Choroid plexus epithelial cell (primary cell): ENCODE data around the gene PRB4.
"Not testable (repeated sequence)": the region's sequence is repeated elsewhere in the genome, so short reads cannot be mapped to it uniquely, and the experiment has no call there.

ENCODE experiments used
- DNase-seq: peaks from one replicate; pipeline ENCODE4 v3.0.0-alpha.2; 2010; ENCODE audit warnings: low read depth
- H3K4me3 ChIP-seq: 2 replicates; pipeline ENCODE4 v1.5.1; 2011; ENCODE audit warnings: low read depth, mild to moderate bottlenecking, control low read depth, low read length, moderate library complexity
- CTCF ChIP-seq: conservative IDR thresholded peaks from 2 replicates; pipeline ENCODE4 v1.5.1; 2011; ENCODE audit warnings: low read depth, mild to moderate bottlenecking, control low read depth, inconsistent platforms, low read length, moderate library complexity

Gene PRB4

GRCh38 chr12:11310336-11310735 lies at the start of gene PRB4:
Gene PRB4, minus strand, starts transcription at chr12:11310436. Its CDS starts 38 bp downstream, at chr12:11310398.
- no peak within 1 kb of the TSS for H3K4me3 ChIP-seq
- TF ChIP-seq CTCF: no peak
- DNase-seq: no peak

GRCh38 chr12:11351736-11352135 lies 41.5 kb upstream of the PRB4 start:
- H3K4me3 ChIP-seq, DNase-seq: not testable (repeated sequence)

GRCh38 chr12:11348439-11348838 lies 38.2 kb upstream of the PRB4 start:
- TF ChIP-seq CTCF: no peak
- no peak overlapping the region for H3K4me3 ChIP-seq
- no peak for DNase-seq

- peak; percentile 13 for DNase-seq
- H3K4me3 ChIP-seq: no peak overlapping the region
- no peak for TF ChIP-seq CTCF
Observed at GRCh38 chr12:11347810-11348209, 37.6 kb upstream of the PRB4 start.

- H3K4me3 ChIP-seq: no peak overlapping the region
- TF ChIP-seq CTCF: no peak
- no peak for DNase-seq
Observed at GRCh38 chr12:11344500-11344899, 34.3 kb upstream of the PRB4 start.

GRCh38 chr12:11324426-11324825 lies 14.2 kb upstream of the PRB4 start:
- TF ChIP-seq CTCF: no peak
- H3K4me3 ChIP-seq: no peak overlapping the region
- no peak for DNase-seq

- TF ChIP-seq CTCF: no peak
- peak; percentile 75 for DNase-seq
- H3K4me3 ChIP-seq: no peak overlapping the region
Observed at GRCh38 chr12:11321980-11322379, 11.7 kb upstream of the PRB4 start.

- H3K4me3 ChIP-seq: no peak overlapping the region
- TF ChIP-seq CTCF: no peak
- DNase-seq: peak; percentile 74
Observed at GRCh38 chr12:11307143-11307542, 3.1 kb downstream of the PRB4 start.
